Astrocyte (in vitro differentiated cells and primary cell): ENCODE data around the gene AKAP1. TPM values are rescaled to one million over a fixed set of nuclear protein-coding genes. Genes with fewer than 3 reads are reported as not detected.

Experiments
- DNase-seq: peaks from one replicate; pipeline ENCODE4 v3.0.0-alpha.2; 2010; ENCODE audit warnings: low read depth
- FAIRE-seq: peaks from 2 replicates; lab custom pipeline; 2011; peaks lifted over from hg19 to GRCh38; lab: Jason Lieb, UNC
- H2AFZ ChIP-seq: 2 replicates; pipeline ENCODE4 v1.6.0; 2012; ENCODE audit warnings: low read depth, low read length, inconsistent platforms
- H3K27ac ChIP-seq: 2 replicates; pipeline ENCODE4 v1.5.1; 2011; ENCODE audit warnings: low read depth, low read length, inconsistent platforms
- H3K27me3 ChIP-seq: 2 replicates; pipeline ENCODE4 v1.6.0; 2011; ENCODE audit warnings: low read length, inconsistent platforms; ENCODE audit not compliant: insufficient read depth
- H3K36me3 ChIP-seq: 2 replicates; pipeline ENCODE4 v1.5.1; 2011; ENCODE audit warnings: low read length, inconsistent platforms; ENCODE audit not compliant: insufficient read depth
- H3K4me1 ChIP-seq: 2 replicates; pipeline ENCODE4 v1.5.1; 2011; ENCODE audit warnings: low read length, inconsistent platforms; ENCODE audit not compliant: insufficient read depth
- H3K4me2 ChIP-seq: 2 replicates; pipeline ENCODE4 v1.6.0; 2012; ENCODE audit warnings: low read length, inconsistent platforms
- H3K4me3 ChIP-seq: 2 replicates; pipeline ENCODE4 v1.5.1; 2011; ENCODE audit warnings: low read depth, mild to moderate bottlenecking, low read length, inconsistent platforms; ENCODE audit not compliant: insufficient read depth
- H3K79me2 ChIP-seq: 2 replicates; pipeline ENCODE4 v1.6.0; 2012; ENCODE audit warnings: mild to moderate bottlenecking, low read length, inconsistent platforms; ENCODE audit not compliant: insufficient read depth
- H3K9ac ChIP-seq: 2 replicates; pipeline ENCODE4 v1.6.0; 2012; ENCODE audit warnings: mild to moderate bottlenecking, low read length, inconsistent platforms
- H3K9me3 ChIP-seq: 2 replicates; pipeline ENCODE4 v1.5.1; 2012; ENCODE audit warnings: low read depth, mild to moderate bottlenecking, low read length, inconsistent platforms; ENCODE audit not compliant: insufficient read depth
- H4K20me1 ChIP-seq: 2 replicates; pipeline ENCODE4 v1.6.0; 2012; ENCODE audit warnings: low read length, inconsistent platforms; ENCODE audit not compliant: insufficient read depth
- H3K27ac Mint-ChIP-seq: one replicate; pipeline ENCODE4 v1.8.0; 2021; ENCODE audit warnings: mild to moderate bottlenecking, mixed read lengths; ENCODE audit not compliant: unreplicated experiment
- H3K27me3 Mint-ChIP-seq: one replicate; pipeline ENCODE4 v1.8.0; 2021; ENCODE audit warnings: low read depth, mixed read lengths; ENCODE audit not compliant: unreplicated experiment
- H3K36me3 Mint-ChIP-seq: one replicate; pipeline ENCODE4 v1.8.0; 2021; ENCODE audit warnings: low read depth, mixed read lengths; ENCODE audit not compliant: unreplicated experiment
- H3K4me1 Mint-ChIP-seq: one replicate; pipeline ENCODE4 v1.8.0; 2021; ENCODE audit warnings: low read depth, mixed read lengths; ENCODE audit not compliant: unreplicated experiment
- H3K4me3 Mint-ChIP-seq: one replicate; pipeline ENCODE4 v1.8.0; 2021; ENCODE audit warnings: mild to moderate bottlenecking, moderate library complexity, mixed read lengths; ENCODE audit not compliant: unreplicated experiment
- H3K9me3 Mint-ChIP-seq: one replicate; pipeline ENCODE4 v1.8.0; 2021; ENCODE audit warnings: mild to moderate bottlenecking, mixed read lengths; ENCODE audit not compliant: unreplicated experiment
- EZH2 ChIP-seq: IDR thresholded peaks from 2 replicates; pipeline ENCODE4 v1.6.1; 2012; ENCODE audit warnings: mild to moderate bottlenecking, low read length, inconsistent platforms; ENCODE audit not compliant: insufficient read depth
- total RNA-seq: library from RNA; stranded (reverse); gene quantifications from 2 replicates; pipeline ENCODE4 v1.2.1, GENCODE V29; 2021
- TF ChIP-seq, protein P1 (sequence below): IDR thresholded peaks from 2 replicates; pipeline ENCODE4 v1.5.1; 2011; ENCODE audit warnings: low read depth, mild to moderate bottlenecking, inconsistent platforms, low read length, moderate library complexity; ENCODE audit not compliant: insufficient read depth

AKAP1 gene
- total RNA-seq, 1 donor from 2014 or later = 12.5 TPM

DNA sequence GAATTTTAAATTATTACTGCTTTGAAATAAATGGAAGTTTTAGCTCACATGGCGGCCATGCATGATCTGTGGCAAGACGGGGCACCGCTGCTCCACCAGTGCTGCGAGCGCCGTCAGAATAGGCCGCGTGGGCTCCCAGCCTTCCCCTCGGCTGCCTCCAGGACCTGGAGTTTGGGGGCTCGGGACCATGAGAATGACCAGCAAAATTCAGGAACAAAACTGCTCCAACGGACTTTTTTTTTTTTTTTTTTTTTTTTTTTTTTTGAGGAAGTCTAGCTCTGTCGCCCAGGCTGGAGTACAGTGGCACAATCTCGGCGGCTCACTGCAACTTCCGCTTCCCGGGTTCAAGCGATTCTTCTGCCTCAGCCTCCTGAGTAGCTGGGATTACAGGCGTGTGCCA lies 38.3 kb upstream of the AKAP1 start:
- Histone ChIP-seq H3K4me2 (no peak overlapping the region), H3K4me1 (peaks cover 8% of the 10 kb centered on the region), H4K20me1 (no peaks in the 10 kb centered on the region), H2AFZ (no peak overlapping the region), H3K27ac (no peak overlapping the region), H3K36me3 (no peaks in the 10 kb centered on the region), H3K9me3 (no peaks in the 10 kb centered on the region), H3K9ac (no peak overlapping the region), H3K27me3 (peaks cover 34% of the 10 kb centered on the region), H3K79me2 (no peaks in the 10 kb centered on the region), H3K4me3 (no peak overlapping the region)
- Mint-ChIP-seq H3K36me3 (no peaks in the 10 kb centered on the region), H3K9me3 (peaks cover 4% of the 10 kb centered on the region), H3K27me3 (peaks cover 4% of the 10 kb centered on the region), H3K4me3 (no peak overlapping the region), H3K4me1 (no peaks in the 10 kb centered on the region), H3K27ac (no peak overlapping the region)
- DNase-seq (no peak), FAIRE-seq (no peak)
- no peak for TF ChIP-seq EZH2
- TF ChIP-seq, protein P1, sequence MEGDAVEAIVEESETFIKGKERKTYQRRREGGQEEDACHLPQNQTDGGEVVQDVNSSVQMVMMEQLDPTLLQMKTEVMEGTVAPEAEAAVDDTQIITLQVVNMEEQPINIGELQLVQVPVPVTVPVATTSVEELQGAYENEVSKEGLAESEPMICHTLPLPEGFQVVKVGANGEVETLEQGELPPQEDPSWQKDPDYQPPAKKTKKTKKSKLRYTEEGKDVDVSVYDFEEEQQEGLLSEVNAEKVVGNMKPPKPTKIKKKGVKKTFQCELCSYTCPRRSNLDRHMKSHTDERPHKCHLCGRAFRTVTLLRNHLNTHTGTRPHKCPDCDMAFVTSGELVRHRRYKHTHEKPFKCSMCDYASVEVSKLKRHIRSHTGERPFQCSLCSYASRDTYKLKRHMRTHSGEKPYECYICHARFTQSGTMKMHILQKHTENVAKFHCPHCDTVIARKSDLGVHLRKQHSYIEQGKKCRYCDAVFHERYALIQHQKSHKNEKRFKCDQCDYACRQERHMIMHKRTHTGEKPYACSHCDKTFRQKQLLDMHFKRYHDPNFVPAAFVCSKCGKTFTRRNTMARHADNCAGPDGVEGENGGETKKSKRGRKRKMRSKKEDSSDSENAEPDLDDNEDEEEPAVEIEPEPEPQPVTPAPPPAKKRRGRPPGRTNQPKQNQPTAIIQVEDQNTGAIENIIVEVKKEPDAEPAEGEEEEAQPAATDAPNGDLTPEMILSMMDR = no peak

GRCh38 chr17:57048096-57048495 lies 37.0 kb upstream of the AKAP1 start:
- Histone ChIP-seq H3K36me3 (no peaks in the 10 kb centered on the region), H3K9ac (no peak overlapping the region), H3K4me2 (no peak overlapping the region), H3K4me1 (peaks cover 8% of the 10 kb centered on the region), H3K27ac (no peak overlapping the region), H2AFZ (no peak overlapping the region), H3K4me3 (no peak overlapping the region), H3K79me2 (no peaks in the 10 kb centered on the region), H3K9me3 (no peaks in the 10 kb centered on the region), H3K27me3 (peaks cover 31% of the 10 kb centered on the region), H4K20me1 (no peaks in the 10 kb centered on the region)
- Mint-ChIP-seq H3K4me1 (no peaks in the 10 kb centered on the region), H3K27ac (no peak overlapping the region), H3K9me3 (peaks cover 4% of the 10 kb centered on the region), H3K36me3 (no peaks in the 10 kb centered on the region), H3K27me3 (peaks cover 3% of the 10 kb centered on the region), H3K4me3 (no peak overlapping the region)
- DNase-seq = no peak
- FAIRE-seq = no peak
- no peak for TF ChIP-seq EZH2
- TF ChIP-seq, protein P1 = no peak

GRCh38 chr17:57050306-57050705 lies 34.7 kb upstream of the AKAP1 start:
- Histone ChIP-seq H3K27ac (no peak overlapping the region), H3K4me1 (peaks cover 8% of the 10 kb centered on the region), H3K4me2 (no peak overlapping the region), H3K9me3 (no peaks in the 10 kb centered on the region), H3K36me3 (no peaks in the 10 kb centered on the region), H3K79me2 (no peaks in the 10 kb centered on the region), H3K27me3 (peaks cover 19% of the 10 kb centered on the region), H3K9ac (no peak overlapping the region), H3K4me3 (no peak overlapping the region), H2AFZ (no peak overlapping the region), H4K20me1 (no peaks in the 10 kb centered on the region)
- TF ChIP-seq EZH2 = no peak
- TF ChIP-seq, protein P1 = no peak
- no peak for DNase-seq
- FAIRE-seq = no peak
- no peaks in the 10 kb centered on the region for H3K9me3 Mint-ChIP-seq
- H3K27me3 Mint-ChIP-seq = no peaks in the 10 kb centered on the region
- no peaks in the 10 kb centered on the region for H3K36me3 Mint-ChIP-seq
- no peak overlapping the region for H3K4me3 Mint-ChIP-seq
- no peak overlapping the region for H3K27ac Mint-ChIP-seq
- no peaks in the 10 kb centered on the region for H3K4me1 Mint-ChIP-seq
